Thoracic aorta (tissue), 2 donors: Measurements from ENCODE around the gene SAMD14. TPM values are rescaled to one million over a fixed set of nuclear protein-coding genes. Genes with fewer than 3 reads are reported as not detected.
A peak's percentile ranks its signal among the peaks of the same experiment; 100 is the strongest.

Experiments used
- ATAC-seq: fragments of 150-250 bp; one replicate; pipeline ENCODE4 v1.8.0; 2017; ENCODE audit warnings: low read depth; ENCODE audit not compliant: insufficient number of reproducible peaks, low FRiP score
- DNase-seq: peaks from one replicate; pipeline ENCODE4 v3.0.0-alpha.2; 2020; ENCODE audit warnings: low spot score
- H3K27ac ChIP-seq, 2 donors: fragments of 200-600 bp; sonication (generic); 1 replicate in 1 of 2; 2 replicates in 1 of 2; pipeline ENCODE4 v1.5.1; 2016; ENCODE audit warnings: mild to moderate bottlenecking in 2 of 2, moderate library complexity in 2 of 2
- H3K27me3 ChIP-seq: fragments of 200-600 bp; sonication (generic); replicated peaks from 2 replicates; pipeline ENCODE4 v1.6.0; 2016; ENCODE audit warnings: mild to moderate bottlenecking; ENCODE audit not compliant: insufficient read depth
- H3K36me3 ChIP-seq: fragments of 200-600 bp; sonication (generic); one replicate; pipeline ENCODE4 v1.5.1; 2016
- H3K4me1 ChIP-seq, 2 donors: fragments of 200-600 bp; sonication (generic); 1 replicate in 1 of 2; 2 replicates in 1 of 2; pipeline versions ENCODE4 v1.5.1 to v1.6.0; 2016; ENCODE audit warnings: low read depth in 2 of 2, mild to moderate bottlenecking in 1 of 2; ENCODE audit not compliant: control insufficient read depth in 1 of 2
- H3K4me3 ChIP-seq: fragments of 200-600 bp; sonication (generic); 2 replicates; pipeline ENCODE4 v1.5.1; 2016; ENCODE audit warnings: mild to moderate bottlenecking
- H3K9me3 ChIP-seq: fragments of 200-600 bp; sonication (generic); 2 replicates; pipeline ENCODE4 v1.5.1; 2016
- total RNA-seq, 2 donors: library from RNA; depleted of rRNA; stranded (reverse); fragments of >200 nt; gene quantifications; one replicate each; pipeline versions ENCODE4 v1.1.0 to v1.2.3, GENCODE V29; 2016
- TF ChIP-seq, protein P1 (sequence below): fragments of 200-600 bp; sonication (generic); IDR thresholded peaks from one replicate; pipeline ENCODE4 v1.5.1; 2019; ENCODE audit warnings: antibody characterized with exemption

Gene SAMD14
- total RNA-seq, 2 donors from 2014 or later = 9.7 to 11.5 TPM

DNA sequence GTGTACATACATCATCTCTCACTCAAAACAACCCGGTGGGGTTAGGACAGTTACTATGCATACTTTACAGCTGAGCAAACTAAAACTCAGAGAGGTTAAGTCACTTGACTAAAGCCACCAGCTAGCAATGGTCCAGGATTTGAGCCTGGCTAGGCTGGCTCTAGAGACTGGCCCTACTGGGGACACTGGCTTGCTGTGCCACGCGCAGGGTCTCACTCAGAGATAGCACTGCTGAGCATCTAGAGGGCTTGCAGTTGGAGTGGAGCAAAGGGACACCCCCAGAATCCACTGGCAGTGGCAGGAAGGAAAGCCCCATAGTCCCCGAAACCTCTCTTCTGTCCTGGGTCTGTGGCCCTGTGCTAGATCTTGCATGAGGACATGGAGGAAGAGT is 11.1 kb downstream of the SAMD14 start:
- H3K4me1 ChIP-seq = peaks cover 9 to 19% of the 10 kb centered on the region in 2 donors
- H3K4me3 ChIP-seq = no peak overlapping the region
- no peak overlapping the region for H3K27ac ChIP-seq
- H3K36me3 ChIP-seq = no peaks in the 10 kb centered on the region
- DNase-seq (no peak), ATAC-seq (no peak)
- H3K9me3 ChIP-seq = no peaks in the 10 kb centered on the region
- no peaks in the 10 kb centered on the region for H3K27me3 ChIP-seq
- TF ChIP-seq, protein P1, sequence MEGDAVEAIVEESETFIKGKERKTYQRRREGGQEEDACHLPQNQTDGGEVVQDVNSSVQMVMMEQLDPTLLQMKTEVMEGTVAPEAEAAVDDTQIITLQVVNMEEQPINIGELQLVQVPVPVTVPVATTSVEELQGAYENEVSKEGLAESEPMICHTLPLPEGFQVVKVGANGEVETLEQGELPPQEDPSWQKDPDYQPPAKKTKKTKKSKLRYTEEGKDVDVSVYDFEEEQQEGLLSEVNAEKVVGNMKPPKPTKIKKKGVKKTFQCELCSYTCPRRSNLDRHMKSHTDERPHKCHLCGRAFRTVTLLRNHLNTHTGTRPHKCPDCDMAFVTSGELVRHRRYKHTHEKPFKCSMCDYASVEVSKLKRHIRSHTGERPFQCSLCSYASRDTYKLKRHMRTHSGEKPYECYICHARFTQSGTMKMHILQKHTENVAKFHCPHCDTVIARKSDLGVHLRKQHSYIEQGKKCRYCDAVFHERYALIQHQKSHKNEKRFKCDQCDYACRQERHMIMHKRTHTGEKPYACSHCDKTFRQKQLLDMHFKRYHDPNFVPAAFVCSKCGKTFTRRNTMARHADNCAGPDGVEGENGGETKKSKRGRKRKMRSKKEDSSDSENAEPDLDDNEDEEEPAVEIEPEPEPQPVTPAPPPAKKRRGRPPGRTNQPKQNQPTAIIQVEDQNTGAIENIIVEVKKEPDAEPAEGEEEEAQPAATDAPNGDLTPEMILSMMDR = no peak

DNA sequence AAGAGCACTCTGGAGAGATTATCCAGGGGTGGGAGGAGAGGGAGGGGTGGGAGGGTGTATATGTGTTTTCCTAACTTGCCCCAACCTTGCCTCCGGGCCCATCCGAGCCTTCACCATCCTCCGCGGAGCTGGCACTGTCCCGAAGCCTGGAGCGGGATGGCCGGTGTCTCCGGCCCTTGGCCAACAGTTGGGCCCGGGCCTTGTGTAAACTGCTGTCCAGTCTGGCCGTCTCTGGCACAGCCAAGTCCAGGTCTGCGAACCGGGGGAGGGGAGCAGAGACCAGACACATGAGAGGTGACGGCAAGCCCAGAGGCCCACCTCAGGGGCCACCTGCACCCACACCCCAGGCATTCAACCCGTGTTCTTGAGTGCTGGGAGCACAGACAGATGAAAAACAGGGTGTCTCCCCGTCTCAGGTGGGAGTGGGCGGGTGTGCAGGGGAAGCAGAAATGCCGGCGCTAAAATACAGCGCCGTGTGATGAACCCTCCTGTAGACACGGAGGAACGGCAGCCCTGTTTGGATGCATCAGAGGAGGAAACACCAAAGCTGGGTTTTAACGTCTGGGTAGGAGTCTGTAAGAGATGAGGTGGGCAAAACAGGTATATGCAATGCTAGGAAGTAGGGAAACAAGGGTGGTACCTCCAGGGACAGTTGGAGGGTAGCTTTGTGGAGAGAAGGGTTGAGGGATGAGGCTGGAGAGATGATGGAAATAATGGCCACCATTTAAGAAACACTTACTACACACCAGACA is 11.7 kb downstream of the SAMD14 start:
- Histone ChIP-seq H3K4me1 (peaks cover 9 to 21% of the 10 kb centered on the region in 2 donors), H3K9me3 (no peaks in the 10 kb centered on the region), H3K4me3 (no peak overlapping the region), H3K27me3 (no peaks in the 10 kb centered on the region), H3K36me3 (no peaks in the 10 kb centered on the region), H3K27ac (no peak overlapping the region)
- TF ChIP-seq, protein P1 = no peak
- ATAC-seq (no peak), DNase-seq (no peak)

DNA sequence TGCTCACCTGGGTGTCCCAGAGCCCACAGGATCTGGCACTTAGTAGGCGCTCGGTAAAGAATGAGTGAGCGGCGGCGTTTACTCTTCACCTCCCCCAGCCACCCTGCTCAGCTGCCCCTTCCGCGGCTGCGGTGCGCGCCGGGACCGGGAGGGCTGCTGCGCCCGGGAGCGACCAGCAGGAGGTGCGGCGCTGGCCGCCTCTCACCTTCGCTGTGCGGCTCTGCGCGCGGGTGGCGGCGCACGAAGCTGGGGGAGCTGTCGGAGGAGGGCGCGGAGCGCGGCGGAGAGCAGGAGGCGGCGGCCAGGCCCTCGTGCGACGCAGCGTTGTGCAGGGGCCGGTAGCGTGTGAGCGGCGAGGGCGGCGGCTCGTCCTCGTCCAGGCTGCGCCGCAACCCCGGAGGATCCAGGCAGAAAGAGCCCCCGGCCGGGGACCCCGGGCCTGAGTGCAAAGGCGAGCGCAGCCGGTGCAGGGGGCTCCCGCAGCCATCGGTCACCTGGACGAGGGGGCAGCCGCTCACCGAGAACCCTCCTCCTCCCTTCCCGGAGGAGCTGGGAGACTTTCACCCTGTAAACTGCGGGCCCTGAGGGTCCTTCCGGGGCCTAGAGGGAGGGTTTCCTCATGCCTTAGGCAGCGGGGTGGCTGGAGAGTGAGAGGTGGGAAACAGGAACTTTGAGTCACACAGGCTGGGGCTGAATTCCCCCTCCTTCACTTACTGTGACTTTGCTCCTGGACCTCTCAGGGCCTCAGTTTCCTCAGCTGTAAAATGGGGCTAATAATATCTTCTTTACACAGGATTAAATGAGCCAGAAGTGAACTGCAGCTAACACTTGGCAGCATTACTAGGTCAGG is 12.5 kb downstream of the SAMD14 start:
- DNase-seq (no peak), ATAC-seq (no peak)
- Histone ChIP-seq H3K4me1 (peaks cover 11 to 29% of the 10 kb centered on the region in 2 donors), H3K4me3 (peak overlapping the region; percentile 65), H3K9me3 (no peaks in the 10 kb centered on the region), H3K27me3 (no peaks in the 10 kb centered on the region), H3K36me3 (no peaks in the 10 kb centered on the region), H3K27ac (no peak overlapping the region)
- TF ChIP-seq, protein P1 = peak; percentile 79

DNA sequence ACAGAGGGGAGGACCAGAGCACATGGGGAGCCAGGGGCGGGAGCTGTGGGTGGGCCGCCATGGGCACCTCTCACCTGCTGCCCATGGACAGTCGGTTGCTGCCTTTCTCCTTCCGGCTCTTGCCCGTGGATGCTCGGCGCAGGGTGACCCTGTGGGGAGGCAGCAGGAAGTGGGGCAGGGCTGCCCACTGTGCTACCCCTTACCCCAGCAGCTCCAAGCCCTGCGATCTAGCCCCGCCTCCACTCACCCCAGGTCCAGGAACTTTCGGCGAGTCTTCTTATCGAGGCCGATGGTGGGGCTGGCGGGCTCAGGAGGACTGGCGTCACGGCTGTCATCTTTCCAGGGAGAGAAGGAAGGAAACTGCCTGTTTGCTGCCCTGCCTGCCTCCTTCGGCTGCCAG is 14.2 kb downstream of the SAMD14 start:
- Histone ChIP-seq H3K27ac (no peak overlapping the region), H3K27me3 (no peaks in the 10 kb centered on the region), H3K36me3 (no peaks in the 10 kb centered on the region), H3K4me3 (no peak overlapping the region), H3K9me3 (no peaks in the 10 kb centered on the region), H3K4me1 (peaks cover 24 to 46% of the 10 kb centered on the region in 2 donors)
- TF ChIP-seq, protein P1 = no peak
- DNase-seq = no peak
- no peak for ATAC-seq

DNA sequence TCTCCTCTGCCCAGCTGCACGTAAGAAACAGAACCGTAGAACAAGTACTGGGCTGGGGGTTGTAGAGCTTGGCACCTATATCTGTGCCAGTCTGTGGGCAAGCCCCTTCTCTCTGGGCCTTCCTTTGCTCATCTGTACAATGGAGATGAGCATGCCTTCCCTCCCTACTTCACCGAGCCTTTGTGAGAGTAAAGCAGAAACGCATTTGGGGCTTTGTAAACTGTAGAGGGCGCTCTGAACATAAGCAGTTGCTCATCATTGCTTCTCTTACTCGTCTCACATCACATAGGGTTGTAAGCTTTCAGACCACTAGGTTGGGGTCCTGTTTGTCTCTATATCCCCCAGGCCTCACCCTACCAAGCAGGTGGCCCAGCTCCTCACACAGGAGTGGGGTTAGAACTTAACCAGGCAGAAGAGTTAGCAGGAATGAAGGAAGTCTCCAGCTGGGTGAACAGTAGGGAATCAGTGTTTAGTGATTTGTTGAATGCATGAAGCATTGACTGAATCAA is 15.1 kb downstream of the SAMD14 start:
- Histone ChIP-seq H3K36me3 (peaks cover 4% of the 10 kb centered on the region), H3K4me3 (no peak overlapping the region), H3K4me1 (peaks cover 24 to 49% of the 10 kb centered on the region in 2 donors), H3K27ac (no peak overlapping the region), H3K9me3 (no peaks in the 10 kb centered on the region), H3K27me3 (no peaks in the 10 kb centered on the region)
- DNase-seq (no peak), ATAC-seq (no peak)
- TF ChIP-seq, protein P1 = no peak
